Renal pelvis (tissue), 4 donors: ENCODE data around the gene UNC5A. TPM values are rescaled to one million over a fixed set of nuclear protein-coding genes. Genes with fewer than 3 reads are reported as not detected.

Source experiments
- DNase-seq: peaks from one replicate; pipeline ENCODE4 v3.0.0-alpha.2; 2013
- polyA plus RNA-seq, 3 donors: library from polyadenylated mRNA; unstranded; fragments of 120-200 nt; gene quantifications; one replicate each; pipeline ENCODE4 v1.2.1, GENCODE V29; 2013; ENCODE audit not compliant: insufficient read length in 3 of 3

The UNC5A gene
- polyA plus RNA-seq, 3 donors = 0.13 to 0.43 (median 0.34) TPM

DNA sequence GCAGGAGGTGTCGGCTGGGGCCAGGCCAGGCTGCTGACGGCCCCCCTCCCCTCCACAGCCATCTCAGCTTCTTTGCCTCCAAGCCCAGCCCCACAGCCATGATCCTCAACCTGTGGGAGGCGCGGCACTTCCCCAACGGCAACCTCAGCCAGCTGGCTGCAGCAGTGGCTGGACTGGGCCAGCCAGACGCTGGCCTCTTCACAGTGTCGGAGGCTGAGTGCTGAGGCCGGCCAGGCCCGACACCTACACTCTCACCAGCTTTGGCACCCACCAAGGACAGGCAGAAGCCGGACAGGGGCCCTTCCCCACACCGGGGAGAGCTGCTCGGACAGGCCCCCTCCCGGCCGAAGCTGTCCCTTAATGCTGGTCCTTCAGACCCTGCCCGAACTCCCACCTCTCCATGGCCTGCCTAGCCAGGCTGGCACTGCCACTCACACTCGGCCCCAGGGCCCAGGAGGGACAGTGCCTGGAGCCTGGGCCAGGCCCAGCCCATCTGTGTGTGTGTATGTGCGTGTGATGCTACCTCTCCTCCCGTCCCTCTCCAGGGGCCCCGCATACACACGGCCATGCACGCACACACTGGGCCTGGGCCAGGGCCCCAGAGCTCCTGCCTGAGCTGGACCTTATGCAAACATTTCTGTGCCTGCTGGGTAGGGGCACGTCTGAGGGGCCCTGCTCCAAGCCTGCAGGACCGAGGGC, 69.5 kb downstream of the UNC5A start:
- no peak for DNase-seq

GRCh38 chr5:176880366-176881020, 70.1 kb downstream of the UNC5A start:
- DNase-seq = no peak

DNA sequence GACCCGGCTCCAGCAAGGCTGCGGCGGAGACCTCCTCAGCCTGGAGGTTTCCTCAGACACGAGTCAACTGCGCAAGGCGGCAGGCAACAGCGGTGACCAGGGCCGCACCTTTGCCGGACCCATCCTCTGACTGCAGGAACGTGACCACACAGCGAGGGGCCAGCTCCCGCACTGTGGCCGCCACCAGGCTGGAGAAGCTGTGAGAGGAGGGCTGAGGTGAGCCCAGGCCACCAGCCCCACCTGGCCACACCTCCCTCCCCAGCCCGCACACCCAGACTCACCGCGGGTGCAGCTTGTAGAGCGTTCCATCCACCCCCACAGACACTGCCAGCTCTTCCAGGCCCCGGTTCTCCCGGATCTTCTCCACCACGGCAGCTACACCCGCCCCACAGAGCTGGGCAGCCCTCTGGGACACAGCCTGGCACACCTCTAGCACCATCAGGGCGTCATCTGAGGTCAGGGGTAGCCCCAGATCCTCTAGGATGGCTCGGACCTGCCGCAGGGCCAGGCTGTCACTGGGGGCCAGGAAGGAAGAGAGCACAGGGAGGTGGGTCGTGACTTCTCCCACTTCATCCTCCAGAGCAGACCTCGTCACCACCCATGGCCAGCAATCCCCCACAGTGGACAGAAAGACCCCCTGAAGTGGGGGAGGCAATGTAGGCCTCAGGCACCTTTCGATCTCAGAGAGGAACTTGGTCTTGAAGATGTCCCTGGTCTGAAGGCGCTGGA, 70.8 kb downstream of the UNC5A start:
- no peak for DNase-seq

GRCh38 chr5:176881816-176882566, 71.6 kb downstream of the UNC5A start:
- no peak for DNase-seq

- no peak for DNase-seq
Observed at GRCh38 chr5:176882567-176882903, 72.2 kb downstream of the UNC5A start.

- DNase-seq = no peak
Observed at GRCh38 chr5:176883700-176884570, 73.6 kb downstream of the UNC5A start.

GRCh38 chr5:176884571-176884890, 74.2 kb downstream of the UNC5A start:
- no peak for DNase-seq

DNA sequence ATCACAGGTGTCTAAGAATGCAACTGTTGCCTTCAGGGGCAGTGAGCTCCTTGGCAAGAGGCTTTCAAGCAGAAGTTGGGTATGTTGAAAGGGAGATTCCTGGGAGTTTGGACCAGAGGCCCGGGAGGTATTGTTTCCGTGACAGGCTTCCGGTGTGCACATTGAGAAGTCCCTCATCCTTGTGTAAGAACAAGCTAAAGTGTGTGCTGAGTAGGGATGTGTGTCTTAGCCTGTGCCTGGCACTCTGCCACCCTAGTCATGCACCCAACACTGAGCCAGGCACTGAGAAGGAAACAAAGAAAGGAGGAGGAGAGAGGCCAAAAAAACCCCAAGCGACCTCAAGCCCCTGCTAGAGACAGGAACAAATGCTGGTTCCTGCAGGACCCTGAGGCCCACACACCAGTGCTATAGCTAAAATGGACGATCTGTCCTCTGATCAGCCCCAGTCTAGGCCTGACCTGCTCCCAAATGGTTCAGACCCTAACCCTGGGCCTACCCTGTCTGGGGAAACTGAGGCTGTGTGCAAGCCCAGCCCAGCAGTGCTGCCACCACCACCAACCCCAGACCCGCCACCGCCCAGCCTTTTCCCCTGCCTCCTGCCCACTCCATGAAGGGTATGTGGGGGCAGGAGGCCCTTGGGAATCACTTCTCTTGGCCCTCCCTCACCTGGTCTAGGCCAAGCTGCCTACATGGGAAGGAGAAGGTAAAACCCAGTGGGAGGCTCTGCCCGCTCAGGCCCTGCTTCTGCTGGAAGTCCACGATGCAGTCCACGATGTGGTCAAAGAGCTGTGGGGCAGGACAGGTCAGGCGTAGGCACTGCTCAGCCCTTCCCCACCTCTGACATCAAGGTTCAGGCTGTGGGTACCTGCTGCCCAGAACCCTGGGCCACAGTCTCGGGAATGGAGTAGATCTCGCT, 76.2 kb downstream of the UNC5A start:
- DNase-seq = no peak

- no peak for DNase-seq
Observed at GRCh38 chr5:176887252-176887849, 77.0 kb downstream of the UNC5A start.

DNA sequence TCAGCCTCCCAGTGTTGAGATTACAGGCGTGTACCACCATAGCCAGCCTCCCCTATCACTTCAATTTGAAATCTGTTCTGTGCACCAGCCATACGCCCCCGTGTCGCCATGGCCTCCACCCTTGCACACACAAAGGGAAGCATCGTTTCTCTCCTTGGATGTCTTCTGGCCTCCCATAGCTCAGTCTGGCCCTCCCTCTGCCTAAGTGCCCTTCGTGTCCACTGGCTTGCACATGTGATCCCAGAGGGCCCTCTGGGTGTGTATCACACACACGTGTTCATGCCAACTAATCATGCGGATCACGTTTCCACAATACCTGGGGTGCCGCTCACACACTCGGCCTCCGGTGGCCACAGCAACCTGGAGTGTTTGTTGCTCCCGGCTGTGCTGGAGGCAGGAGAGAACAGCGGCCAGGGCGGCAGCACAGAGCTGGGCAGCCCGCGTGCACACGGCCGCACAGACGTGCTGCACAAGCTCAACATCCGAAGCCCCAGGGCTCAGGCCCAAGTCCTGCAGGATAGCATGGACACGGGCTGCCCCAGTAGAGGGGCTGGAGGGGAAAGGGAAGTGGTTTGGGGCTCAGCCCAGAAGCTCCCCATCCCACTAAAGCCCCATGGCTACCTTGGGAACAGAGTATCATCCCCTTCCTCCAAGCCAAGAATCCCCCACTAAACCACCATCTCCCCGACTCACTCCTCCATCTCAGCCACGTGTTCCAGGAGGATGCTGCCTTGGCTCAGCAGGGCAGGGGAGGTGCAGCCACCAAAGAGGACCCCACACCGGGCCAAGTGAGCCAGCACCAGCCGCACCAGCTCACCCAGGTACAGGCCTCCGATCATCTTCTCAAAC, 77.9 kb downstream of the UNC5A start:
- DNase-seq = no peak

DNA sequence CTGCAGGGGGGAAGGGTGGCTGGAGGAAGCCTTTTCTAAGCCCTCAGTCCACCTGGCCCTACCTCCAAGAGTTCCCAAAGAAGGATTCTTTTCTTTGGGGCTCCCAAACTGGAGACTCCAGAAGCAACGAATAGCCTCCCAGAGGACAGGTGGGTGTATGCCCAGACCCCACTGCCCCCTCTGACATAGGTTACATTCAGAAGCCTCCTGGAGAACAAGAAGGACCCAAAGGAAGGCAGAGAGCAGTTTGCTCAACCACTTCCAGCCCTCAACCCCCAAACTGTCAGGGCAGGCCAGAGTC, 78.5 kb downstream of the UNC5A start:
- no peak for DNase-seq

- DNase-seq = no peak
Observed at GRCh38 chr5:176889321-176890280, 79.2 kb downstream of the UNC5A start.

DNA sequence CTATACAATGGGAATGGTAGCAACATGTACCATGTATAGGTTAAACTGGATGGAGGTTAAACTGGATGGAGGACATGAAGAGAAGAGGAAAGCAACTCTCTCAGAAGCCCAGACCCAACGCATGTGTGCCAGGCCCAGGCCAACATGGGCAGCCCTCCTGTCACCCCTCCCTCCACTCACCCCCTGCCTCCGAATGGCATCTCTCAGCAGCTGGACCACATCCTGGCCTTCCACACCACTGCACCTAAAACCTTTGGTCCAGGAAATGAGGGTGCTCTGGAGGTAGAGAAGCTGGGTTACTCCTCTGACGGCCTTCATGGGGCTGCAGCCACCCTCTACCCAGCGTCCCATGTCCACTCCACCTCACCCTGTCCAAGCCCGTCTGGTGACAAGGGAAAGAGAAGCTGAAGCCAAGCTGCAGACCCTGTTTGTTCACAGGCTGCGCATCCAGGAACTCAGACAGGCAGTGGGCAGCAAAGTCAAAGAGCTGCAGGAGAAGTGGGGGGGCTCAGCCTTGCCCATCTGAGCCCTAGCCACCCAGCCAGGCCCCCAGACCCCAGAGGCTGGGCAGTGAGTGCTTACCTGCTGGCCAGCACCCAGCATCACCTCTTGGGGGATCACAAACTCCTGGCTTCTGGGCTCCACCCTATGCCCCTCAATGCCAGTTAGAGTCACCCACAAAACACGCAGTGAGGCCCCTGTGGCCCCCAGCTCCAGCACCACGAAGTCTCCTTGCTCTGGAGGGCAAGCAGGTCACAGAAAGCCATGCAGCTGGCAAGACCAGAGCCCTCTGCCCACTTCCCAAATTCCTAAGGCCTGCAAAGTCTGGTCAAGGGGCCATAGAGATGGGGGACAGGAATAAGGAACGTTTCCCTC, 80.3 kb downstream of the UNC5A start:
- no peak for DNase-seq

GRCh38 chr5:176891331-176891958, 81.1 kb downstream of the UNC5A start:
- DNase-seq = no peak

DNA sequence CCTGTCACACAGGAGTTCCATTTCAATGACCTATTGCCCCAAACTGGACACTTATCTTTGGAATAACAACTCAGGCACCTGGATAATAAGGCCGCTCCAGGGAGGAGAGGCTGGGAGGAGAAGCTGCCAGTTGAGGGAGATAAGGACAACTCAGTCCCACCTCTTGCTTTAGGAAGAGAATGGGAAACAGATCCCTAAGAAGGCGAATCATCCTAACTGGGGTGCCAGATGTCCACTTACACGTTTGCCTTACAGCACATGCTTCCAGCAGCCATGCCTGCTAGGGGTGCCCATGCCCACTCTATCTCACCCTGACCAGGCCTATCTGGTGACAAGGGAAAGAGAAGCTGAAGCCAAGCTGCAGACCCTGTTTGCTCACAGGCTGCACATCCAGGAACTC, 82.3 kb downstream of the UNC5A start:
- DNase-seq = no peak

DNA sequence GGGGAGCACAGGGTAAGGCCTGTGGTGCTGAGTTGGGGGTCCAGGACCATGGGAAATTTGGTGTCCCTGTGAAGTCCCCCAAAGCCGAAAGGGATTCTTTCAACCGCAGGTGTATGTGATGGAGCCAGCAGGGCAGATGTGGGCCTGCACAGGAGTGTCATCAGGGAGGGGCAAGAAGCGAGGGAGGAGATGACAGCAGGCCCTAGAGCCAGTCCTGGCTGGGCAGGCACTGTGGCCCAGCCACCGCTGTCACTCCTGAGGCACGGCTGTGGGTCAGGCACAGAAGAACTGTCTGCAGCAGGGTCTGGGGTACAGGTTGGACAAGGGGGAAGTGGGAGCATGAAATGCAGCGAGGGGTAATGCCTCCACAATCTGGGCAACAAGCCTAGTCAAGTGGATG, 83.9 kb downstream of the UNC5A start:
- DNase-seq = no peak

- DNase-seq = no peak
Observed at GRCh38 chr5:176895831-176896230, 85.5 kb downstream of the UNC5A start.
